Upper lobe of left lung (tissue), 6 donors: Measurements from ENCODE around the gene UAP1. TPM values are rescaled to one million over a fixed set of nuclear protein-coding genes. Genes with fewer than 3 reads are reported as not detected.

ENCODE experiments used
- ATAC-seq, 2 donors: fragments of 200-7000 bp; cut with Tn5 transposase; one replicate each; pipeline ENCODE4 v1.9.1; 2022; ENCODE audit warnings: mild to moderate bottlenecking in 2 of 2, moderate library complexity in 2 of 2; ENCODE audit not compliant: low FRiP score in 2 of 2
- DNase-seq, 2 donors: peaks; one replicate each; pipeline ENCODE4 v3.0.0-alpha.2; 2019 to 2020
- H3K27ac ChIP-seq, 4 donors: fragments of 200-600 bp; sonication (generic); one replicate each; pipeline ENCODE4 v1.5.1; 2016 to 2019
- H3K27me3 ChIP-seq, 4 donors: fragments of 200-600 bp; sonication (generic); one replicate each; pipeline ENCODE4 v1.5.1; 2017 to 2019
- H3K36me3 ChIP-seq, 4 donors: fragments of 200-600 bp; sonication (generic); one replicate each; pipeline ENCODE4 v1.5.1; 2016 to 2019
- H3K4me1 ChIP-seq, 4 donors: fragments of 200-600 bp; sonication (generic); one replicate each; pipeline ENCODE4 v1.5.1; 2018 to 2019
- H3K4me3 ChIP-seq, 4 donors: fragments of 200-600 bp; sonication (generic); one replicate each; pipeline ENCODE4 v1.5.1; 2017 to 2019; ENCODE audit warnings: mild to moderate bottlenecking in 2 of 4, moderate library complexity in 1 of 4
- H3K9me3 ChIP-seq, 4 donors: fragments of 200-600 bp; sonication (generic); one replicate each; pipeline ENCODE4 v1.5.1; 2018 to 2019
- CTCF ChIP-seq, 6 experiments: fragments of 450-650 bp in 4 of 6; fragments of 200-600 bp in 2 of 6; sonication (generic) in 2 of 6; IDR thresholded peaks; one replicate each; pipeline ENCODE4 v1.5.1; 2016 to 2019; ENCODE audit warnings: antibody characterized with exemption in 6 of 6
- EP300 ChIP-seq, 4 donors: sonication (generic); formaldehyde crosslinking; IDR thresholded peaks; one replicate each; pipeline ENCODE4 v1.5.1; 2017; ENCODE audit warnings: antibody characterized with exemption in 4 of 4, control low read depth in 2 of 4
- POLR2A ChIP-seq, 4 donors: fragments of 450-650 bp; IDR thresholded peaks; one replicate each; pipeline ENCODE4 v1.5.1; 2016 to 2017; ENCODE audit warnings: antibody characterized with exemption in 4 of 4, mild to moderate bottlenecking in 2 of 4
- POLR2AphosphoS5 ChIP-seq, 2 donors: sonication (generic); formaldehyde crosslinking; IDR thresholded peaks; one replicate each; pipeline ENCODE4 v1.5.1; 2017; ENCODE audit warnings: antibody characterized with exemption in 2 of 2
- WGBS, 2 donors: methylation state at CpG; one replicate each; pipeline ENCODE4 v1.1.5; 2017 to 2018; 5-methylcytosine and 5-hydroxymethylcytosine counted together
- total RNA-seq, 6 donors: library from RNA; depleted of rRNA in 4 of 6; stranded (reverse); fragments of >200 nt in 4 of 6; gene quantifications; one replicate each; pipeline versions ENCODE4 v1.1.0 to v1.2.1, GENCODE V29; 2016 to 2021
- donor health status: DM: no; HTN: no; CAD: no; lungs with moderate emphysema.
- donor health status: DM: no; HTN: yes; CAD: no; lungs with severe emphysema.

Gene UAP1
- total RNA-seq, 6 donors from 2014 or later, result 12.6 to 69.0 (median 35.2) TPM

DNA sequence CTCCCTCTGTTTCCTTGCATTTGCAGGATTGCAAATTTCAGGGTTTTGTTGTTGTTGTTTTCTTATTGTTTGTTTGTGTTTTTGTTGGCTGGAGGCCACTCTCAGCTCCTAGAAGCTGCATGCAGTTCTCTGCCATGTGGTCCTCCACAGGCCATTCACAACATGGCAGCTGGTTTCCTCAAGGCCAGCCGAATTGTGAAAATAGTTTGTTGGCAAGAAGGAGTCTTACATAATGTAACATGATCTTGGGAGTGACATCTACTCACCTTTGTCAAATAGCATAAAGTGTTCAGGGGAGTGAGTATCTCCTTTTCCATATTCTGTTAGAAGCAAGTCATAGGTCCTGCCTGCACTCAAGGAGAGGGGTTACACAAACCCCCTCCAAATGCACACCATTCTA lies 10.6 kb upstream of the UAP1 start:
- ATAC-seq (no peak), DNase-seq (no peak)
- H3K27ac ChIP-seq, result no peak overlapping the region
- no peaks in the 10 kb centered on the region for H3K27me3 ChIP-seq
- no peaks in the 10 kb centered on the region for H3K4me1 ChIP-seq
- H3K9me3 ChIP-seq, result no peaks in the 10 kb centered on the region
- no peaks in the 10 kb centered on the region for H3K36me3 ChIP-seq
- 53 to 77% methylated on average over 1 of the region's 1 CpG for WGBS, 2 donors
- H3K4me3 ChIP-seq, result no peak overlapping the region
- no peak for TF ChIP-seq POLR2AphosphoS5 (IDR thresholded peaks at IDR 0.05)
- TF ChIP-seq EP300 (IDR thresholded peaks at IDR 0.05), result no peak
- TF ChIP-seq CTCF (IDR thresholded peaks at IDR 0.05), result no peak
- no peak for TF ChIP-seq POLR2A (IDR thresholded peaks at IDR 0.05)

DNA sequence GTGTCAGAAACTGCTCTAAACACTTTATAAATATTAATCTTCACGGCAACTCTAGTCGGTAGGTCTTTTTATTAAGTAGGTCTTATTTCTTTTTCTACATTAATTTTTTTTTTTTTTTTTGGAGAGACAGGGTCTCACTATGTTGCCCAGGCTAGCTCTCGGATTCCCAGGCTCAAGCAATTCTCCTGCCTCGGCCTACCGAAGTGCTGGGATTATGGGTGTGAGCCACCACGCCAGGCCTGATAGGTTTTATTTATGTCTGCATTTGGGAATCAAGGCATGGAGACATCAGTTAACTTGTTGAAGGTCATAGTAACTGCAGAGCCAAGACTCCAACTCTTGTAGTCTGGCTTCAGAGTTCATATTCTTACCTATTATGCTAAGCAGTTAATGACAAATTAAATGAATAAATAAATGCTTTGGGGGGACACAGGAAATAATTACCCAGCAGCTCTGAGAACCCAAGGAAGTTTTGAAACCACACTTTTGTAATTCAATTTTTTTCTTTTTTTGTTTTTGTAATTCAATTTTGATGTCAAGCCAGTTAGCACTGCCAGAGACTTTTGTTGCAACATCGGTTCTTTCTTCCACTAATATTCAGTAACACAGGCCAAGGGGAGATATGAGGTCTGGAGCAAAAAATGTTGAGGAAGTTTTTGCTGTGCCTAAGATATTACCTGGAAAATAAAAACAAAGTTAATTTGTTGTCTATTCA lies 9.4 kb upstream of the UAP1 start:
- no peaks in the 10 kb centered on the region for H3K9me3 ChIP-seq
- WGBS, 2 donors, result 72 to 83% methylated on average over 7 of the region's 7 CpGs
- H3K27me3 ChIP-seq, result no peaks in the 10 kb centered on the region
- DNase-seq (no peak), ATAC-seq (peak in 1 of 2 donors; percentile 60)
- H3K4me3 ChIP-seq, result no peak overlapping the region
- no peak for TF ChIP-seq POLR2AphosphoS5 (IDR thresholded peaks at IDR 0.05)
- TF ChIP-seq POLR2A (IDR thresholded peaks at IDR 0.05), result no peak
- TF ChIP-seq EP300 (IDR thresholded peaks at IDR 0.05), result no peak
- no peak for TF ChIP-seq CTCF (IDR thresholded peaks at IDR 0.05)
- no peaks in the 10 kb centered on the region for H3K36me3 ChIP-seq
- peak overlapping the region in 2 of 4 donors; percentile 12 to 46 for H3K27ac ChIP-seq
- H3K4me1 ChIP-seq, result no peaks in the 10 kb centered on the region

GRCh38 chr1:162552684-162553252 lies 8.8 kb upstream of the UAP1 start:
- H3K4me1 ChIP-seq, result no peaks in the 10 kb centered on the region
- DNase-seq, result no peak
- no peaks in the 10 kb centered on the region for H3K9me3 ChIP-seq
- 87 to 90% methylated on average over 8 of the region's 8 CpGs for whole genome bisulfite sequencing, 2 donors
- no peaks in the 10 kb centered on the region for H3K36me3 ChIP-seq
- TF ChIP-seq EP300 (IDR thresholded peaks at IDR 0.05) (no peak), CTCF (IDR thresholded peaks at IDR 0.05) (no peak), POLR2AphosphoS5 (IDR thresholded peaks at IDR 0.05) (no peak), POLR2A (IDR thresholded peaks at IDR 0.05) (no peak)
- no peaks in the 10 kb centered on the region for H3K27me3 ChIP-seq
- H3K27ac ChIP-seq, result peak overlapping the region in 3 of 4 donors; percentile 12 to 36 (median 22)
- no peak overlapping the region for H3K4me3 ChIP-seq
- ATAC-seq, result no peak

- Histone ChIP-seq H3K27me3 (no peaks in the 10 kb centered on the region), H3K4me3 (no peak overlapping the region), H3K9me3 (no peaks in the 10 kb centered on the region), H3K4me1 (no peaks in the 10 kb centered on the region), H3K27ac (no peak overlapping the region), H3K36me3 (no peaks in the 10 kb centered on the region)
- no peak for TF ChIP-seq POLR2AphosphoS5 (IDR thresholded peaks at IDR 0.05)
- no peak for TF ChIP-seq EP300 (IDR thresholded peaks at IDR 0.05)
- TF ChIP-seq CTCF (IDR thresholded peaks at IDR 0.05), result no peak
- no peak for TF ChIP-seq POLR2A (IDR thresholded peaks at IDR 0.05)
- DNase-seq (no peak), ATAC-seq (peak in 1 of 2 donors; percentile 93)
- WGBS, 2 donors, result 89 to 100% methylated on average over 1 of the region's 1 CpG
Measured at GRCh38 chr1:162554258-162554657, 7.3 kb upstream of the UAP1 start.
